ENCODE results near the gene RUBCN.

Gene RUBCN

DNA sequence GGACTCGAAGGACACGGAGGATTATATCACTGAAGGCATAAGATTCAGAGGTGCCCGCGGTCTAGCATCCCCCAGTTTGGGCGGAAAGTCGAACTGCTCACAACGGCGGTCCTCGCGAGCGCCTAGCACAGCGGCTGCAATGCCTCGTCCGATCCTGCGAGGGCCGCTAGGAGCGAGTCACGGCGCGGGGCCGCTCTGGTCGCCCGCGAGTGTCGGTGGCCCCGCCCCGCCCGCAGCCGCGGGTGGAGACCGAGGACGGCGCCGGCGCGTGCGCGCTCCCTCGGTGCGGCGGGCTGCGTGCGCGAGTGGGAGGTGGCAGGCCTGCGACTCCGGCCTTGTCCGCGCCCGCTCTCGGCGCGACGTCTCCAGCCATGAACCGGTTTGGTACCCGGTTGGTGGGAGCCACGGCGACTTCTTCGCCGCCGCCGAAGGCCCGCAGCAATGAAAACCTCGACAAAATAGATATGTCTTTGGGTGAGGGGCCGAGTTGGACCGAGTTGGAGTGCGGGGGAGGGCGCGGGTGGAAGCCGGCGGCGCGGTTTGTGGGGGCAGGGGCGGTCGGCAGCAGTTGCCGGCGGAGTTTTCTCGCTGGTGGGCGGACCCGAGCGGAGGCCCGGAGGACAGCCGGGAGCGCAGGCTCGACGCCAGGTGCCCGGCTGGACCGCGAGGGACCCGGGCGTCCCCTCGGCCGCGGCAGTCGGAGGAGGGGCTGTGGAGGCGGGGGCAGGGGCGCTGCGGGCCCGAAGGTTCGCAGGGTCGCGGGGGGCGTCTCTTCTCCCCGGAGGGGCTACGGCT, 13.1 kb upstream of the RUBCN start, which contains the start of gene FYTTD1:
Gene FYTTD1 (plus strand): TSS at position 283 of the 795 bp plus-strand sequence. CDS start 89 bp downstream, at position 372.
- peak within 1 kb of the TSS; percentile 54 for H3K9ac ChIP-seq (ENCODE audit: low read depth, low read length)
- H3K36me3 ChIP-seq (ENCODE audit: control insufficient read depth, insufficient read depth, low read length) = no peaks in the 10 kb centered on the region
- H3K4me3 ChIP-seq (ENCODE audit: low read depth, low read length) = peak within 1 kb of the TSS; percentile 88
- peaks cover 3% of the 10 kb centered on the region for H3K4me1 ChIP-seq (ENCODE audit: control insufficient read depth, insufficient read depth, low read length)
- peaks cover 33% of the 10 kb centered on the region for H3K27me3 ChIP-seq (ENCODE audit: control insufficient read depth, insufficient read depth, low read length)
- H3K9me3 ChIP-seq (ENCODE audit: control insufficient read depth, insufficient read depth, low read length) = no peaks in the 10 kb centered on the region

- Histone ChIP-seq H3K9me3 (ENCODE audit: control insufficient read depth, insufficient read depth, low read length) (no peaks in the 10 kb centered on the region), H3K27me3 (ENCODE audit: control insufficient read depth, insufficient read depth, low read length) (peaks cover 33% of the 10 kb centered on the region), H3K4me3 (ENCODE audit: low read depth, low read length) (peak overlapping the region; percentile 88), H3K4me1 (ENCODE audit: control insufficient read depth, insufficient read depth, low read length) (peaks cover 3% of the 10 kb centered on the region), H3K9ac (ENCODE audit: low read depth, low read length) (peak overlapping the region; percentile 24), H3K36me3 (ENCODE audit: control insufficient read depth, insufficient read depth, low read length) (no peaks in the 10 kb centered on the region)
Measured at GRCh38 chr3:197749315-197749600, 12.6 kb upstream of the RUBCN start.

- Histone ChIP-seq H3K4me3 (ENCODE audit: low read depth, low read length) (peak overlapping the region; percentile 88), H3K4me1 (ENCODE audit: control insufficient read depth, insufficient read depth, low read length) (peaks cover 3% of the 10 kb centered on the region), H3K9me3 (ENCODE audit: control insufficient read depth, insufficient read depth, low read length) (no peaks in the 10 kb centered on the region), H3K27me3 (ENCODE audit: control insufficient read depth, insufficient read depth, low read length) (peaks cover 33% of the 10 kb centered on the region), H3K9ac (ENCODE audit: low read depth, low read length) (no peak overlapping the region), H3K36me3 (ENCODE audit: control insufficient read depth, insufficient read depth, low read length) (no peaks in the 10 kb centered on the region)
Measured at GRCh38 chr3:197748597-197749314, 12.1 kb upstream of the RUBCN start.

GRCh38 chr3:197746801-197747237, 10.1 kb upstream of the RUBCN start:
- peaks cover 3% of the 10 kb centered on the region for H3K4me1 ChIP-seq (ENCODE audit: control insufficient read depth, insufficient read depth, low read length)
- H3K9me3 ChIP-seq (ENCODE audit: control insufficient read depth, insufficient read depth, low read length) = no peaks in the 10 kb centered on the region
- no peak overlapping the region for H3K4me3 ChIP-seq (ENCODE audit: low read depth, low read length)
- H3K36me3 ChIP-seq (ENCODE audit: control insufficient read depth, insufficient read depth, low read length) = no peaks in the 10 kb centered on the region
- peaks cover 28% of the 10 kb centered on the region for H3K27me3 ChIP-seq (ENCODE audit: control insufficient read depth, insufficient read depth, low read length)
- H3K9ac ChIP-seq (ENCODE audit: low read depth, low read length) = no peak overlapping the region

- no peaks in the 10 kb centered on the region for H3K36me3 ChIP-seq (ENCODE audit: control insufficient read depth, insufficient read depth, low read length)
- H3K9me3 ChIP-seq (ENCODE audit: control insufficient read depth, insufficient read depth, low read length) = no peaks in the 10 kb centered on the region
- H3K4me1 ChIP-seq (ENCODE audit: control insufficient read depth, insufficient read depth, low read length) = peaks cover 3% of the 10 kb centered on the region
- peaks cover 25% of the 10 kb centered on the region for H3K27me3 ChIP-seq (ENCODE audit: control insufficient read depth, insufficient read depth, low read length)
- no peak overlapping the region for H3K4me3 ChIP-seq (ENCODE audit: low read depth, low read length)
- no peak overlapping the region for H3K9ac ChIP-seq (ENCODE audit: low read depth, low read length)
Measured at GRCh38 chr3:197746209-197746608, 9.5 kb upstream of the RUBCN start.

GRCh38 chr3:197742787-197743186, 6.1 kb upstream of the RUBCN start:
- peaks cover 2% of the 10 kb centered on the region for H3K27me3 ChIP-seq (ENCODE audit: control insufficient read depth, insufficient read depth, low read length)
- H3K9ac ChIP-seq (ENCODE audit: low read depth, low read length) = no peak overlapping the region
- no peaks in the 10 kb centered on the region for H3K36me3 ChIP-seq (ENCODE audit: control insufficient read depth, insufficient read depth, low read length)
- no peak overlapping the region for H3K4me3 ChIP-seq (ENCODE audit: low read depth, low read length)
- no peaks in the 10 kb centered on the region for H3K9me3 ChIP-seq (ENCODE audit: control insufficient read depth, insufficient read depth, low read length)
- H3K4me1 ChIP-seq (ENCODE audit: control insufficient read depth, insufficient read depth, low read length) = no peaks in the 10 kb centered on the region

- H3K4me3 ChIP-seq (ENCODE audit: low read depth, low read length) = peak overlapping the region; percentile 58
- H3K9ac ChIP-seq (ENCODE audit: low read depth, low read length) = peak overlapping the region; percentile 3
- H3K36me3 ChIP-seq (ENCODE audit: control insufficient read depth, insufficient read depth, low read length) = no peaks in the 10 kb centered on the region
- H3K4me1 ChIP-seq (ENCODE audit: control insufficient read depth, insufficient read depth, low read length) = no peaks in the 10 kb centered on the region
- H3K9me3 ChIP-seq (ENCODE audit: control insufficient read depth, insufficient read depth, low read length) = no peaks in the 10 kb centered on the region
- H3K27me3 ChIP-seq (ENCODE audit: control insufficient read depth, insufficient read depth, low read length) = no peaks in the 10 kb centered on the region
Measured at GRCh38 chr3:197737749-197738462, 1.2 kb upstream of the RUBCN start.

- H3K27me3 ChIP-seq (ENCODE audit: control insufficient read depth, insufficient read depth, low read length) = no peaks in the 10 kb centered on the region
- no peaks in the 10 kb centered on the region for H3K36me3 ChIP-seq (ENCODE audit: control insufficient read depth, insufficient read depth, low read length)
- no peaks in the 10 kb centered on the region for H3K9me3 ChIP-seq (ENCODE audit: control insufficient read depth, insufficient read depth, low read length)
- peak overlapping the region; percentile 58 for H3K4me3 ChIP-seq (ENCODE audit: low read depth, low read length)
- H3K4me1 ChIP-seq (ENCODE audit: control insufficient read depth, insufficient read depth, low read length) = no peaks in the 10 kb centered on the region
- peak overlapping the region; percentile 3 for H3K9ac ChIP-seq (ENCODE audit: low read depth, low read length)
Measured at GRCh38 chr3:197737319-197737649, 580 bp upstream of the RUBCN start.

GRCh38 chr3:197736010-197736490, 654 bp downstream of the RUBCN start:
- Histone ChIP-seq H3K4me3 (ENCODE audit: low read depth, low read length) (peak overlapping the region; percentile 76), H3K4me1 (ENCODE audit: control insufficient read depth, insufficient read depth, low read length) (no peaks in the 10 kb centered on the region), H3K36me3 (ENCODE audit: control insufficient read depth, insufficient read depth, low read length) (no peaks in the 10 kb centered on the region), H3K27me3 (ENCODE audit: control insufficient read depth, insufficient read depth, low read length) (no peaks in the 10 kb centered on the region), H3K9ac (ENCODE audit: low read depth, low read length) (peak overlapping the region; percentile 24), H3K9me3 (ENCODE audit: control insufficient read depth, insufficient read depth, low read length) (no peaks in the 10 kb centered on the region)

DNA sequence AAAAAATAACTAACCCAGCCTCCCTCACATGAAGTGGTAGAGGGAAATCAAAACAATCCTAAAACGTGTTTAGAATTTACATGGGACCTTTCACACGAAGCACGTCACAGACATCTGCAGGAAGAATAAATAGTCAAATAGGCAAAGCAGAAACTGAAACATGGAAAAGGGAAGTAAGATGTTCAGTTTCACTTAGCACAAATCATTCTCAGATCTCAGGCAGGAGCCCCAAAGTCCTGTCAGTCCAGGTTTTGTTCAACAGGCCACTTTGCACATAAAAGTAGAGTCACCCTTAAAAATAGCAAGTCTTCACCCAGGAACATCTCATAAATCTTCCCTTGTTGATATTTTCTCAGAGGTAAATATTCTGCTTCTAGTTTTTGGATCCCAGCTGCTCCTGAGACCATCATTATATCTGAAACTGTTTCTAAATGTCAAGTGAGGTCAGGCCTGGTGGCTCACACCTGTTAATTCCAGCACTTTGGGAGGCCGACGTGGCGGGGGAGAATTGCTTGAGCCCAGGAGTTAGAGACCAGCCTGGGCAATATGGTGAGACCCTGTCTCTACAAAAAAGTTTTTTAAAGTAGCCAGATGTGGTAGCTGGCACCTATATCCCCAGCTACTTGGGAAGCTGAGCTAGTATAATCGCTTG, 1.9 kb downstream of the RUBCN start:
- Histone ChIP-seq H3K9me3 (ENCODE audit: control insufficient read depth, insufficient read depth, low read length) (no peaks in the 10 kb centered on the region), H3K9ac (ENCODE audit: low read depth, low read length) (no peak overlapping the region), H3K4me1 (ENCODE audit: control insufficient read depth, insufficient read depth, low read length) (no peaks in the 10 kb centered on the region), H3K4me3 (ENCODE audit: low read depth, low read length) (no peak overlapping the region), H3K36me3 (ENCODE audit: control insufficient read depth, insufficient read depth, low read length) (no peaks in the 10 kb centered on the region), H3K27me3 (ENCODE audit: control insufficient read depth, insufficient read depth, low read length) (no peaks in the 10 kb centered on the region)

GRCh38 chr3:197733042-197733441, 3.7 kb downstream of the RUBCN start:
- Histone ChIP-seq H3K27me3 (ENCODE audit: control insufficient read depth, insufficient read depth, low read length) (no peaks in the 10 kb centered on the region), H3K9me3 (ENCODE audit: control insufficient read depth, insufficient read depth, low read length) (no peaks in the 10 kb centered on the region), H3K4me1 (ENCODE audit: control insufficient read depth, insufficient read depth, low read length) (no peaks in the 10 kb centered on the region), H3K9ac (ENCODE audit: low read depth, low read length) (no peak overlapping the region), H3K4me3 (ENCODE audit: low read depth, low read length) (no peak overlapping the region), H3K36me3 (ENCODE audit: control insufficient read depth, insufficient read depth, low read length) (no peaks in the 10 kb centered on the region)
